Measurements from ENCODE around the gene TMEM163.

- no peak for TF ChIP-seq CTCF (IDR thresholded peaks at IDR 0.05; ENCODE audit: poor library complexity)
- no peak for TF ChIP-seq EZH2phosphoT487 (IDR thresholded peaks at IDR 0.05; ENCODE audit: low read depth, severe bottlenecking, unreplicated experiment)
Observed at GRCh38 chr2:134463699-134464022, 255.1 kb downstream of the TMEM163 start.

Measured in hepatocyte (in vitro differentiated cells).